Tongue (tissue), 2 donors: ENCODE data around the gene PRSS1. TPM values are rescaled to one million over a fixed set of nuclear protein-coding genes. Genes with fewer than 3 reads are reported as not detected.
"Not testable (repeated sequence)": the region's sequence is repeated elsewhere in the genome, so short reads cannot be mapped to it uniquely, and the experiment has no call there.

Experiments
- DNase-seq: peaks from one replicate; pipeline ENCODE4 v3.0.0-alpha.2; 2015
- total RNA-seq: library from RNA; depleted of rRNA; stranded (reverse); fragments of >200 nt; gene quantifications from one replicate; pipeline ENCODE4 v1.2.3, GENCODE V29; 2014

PRSS1 gene
- not detected for total RNA-seq

DNA sequence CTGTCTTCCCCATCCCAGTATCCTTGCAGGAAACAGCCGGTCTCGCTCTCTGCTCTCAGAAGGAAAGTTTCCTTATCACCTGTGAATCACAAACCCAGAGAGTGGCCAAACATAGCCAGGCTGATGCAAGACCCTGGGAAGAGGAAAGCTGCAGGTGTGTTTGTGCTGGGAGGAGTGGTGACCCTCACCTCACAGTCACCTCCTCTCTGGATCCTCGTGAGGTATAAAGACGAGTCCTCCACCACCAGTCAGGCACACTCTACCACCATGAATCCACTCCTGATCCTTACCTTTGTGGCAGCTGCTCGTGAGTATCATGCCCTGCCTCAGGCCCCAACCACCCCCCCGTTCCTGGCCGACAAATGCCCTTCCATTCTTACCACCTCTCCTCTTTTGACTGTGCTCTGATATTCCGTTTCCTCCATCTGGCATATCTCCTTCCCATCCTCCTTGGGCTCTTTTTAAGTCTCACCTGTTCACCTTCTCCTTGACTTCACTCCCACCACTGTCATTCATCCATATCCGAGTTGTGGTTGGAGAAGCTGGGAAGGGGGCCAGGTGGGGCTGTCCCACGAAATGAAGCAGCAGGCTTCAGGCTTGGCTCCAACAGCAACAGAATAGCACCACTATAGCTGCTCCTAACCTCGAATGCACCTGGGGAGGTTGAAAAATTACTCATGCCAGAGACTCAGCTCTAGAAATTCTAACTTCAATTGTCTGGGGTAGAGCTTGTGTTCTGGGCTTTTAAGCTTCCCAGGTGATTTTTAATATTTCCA lies at the start of gene PRSS1:
Gene PRSS1, plus strand, starts transcription at position 255 of the 776 bp plus-strand sequence. Its CDS starts 13 bp downstream, at position 268.
- DNase-seq, result peak; percentile 31

DNA sequence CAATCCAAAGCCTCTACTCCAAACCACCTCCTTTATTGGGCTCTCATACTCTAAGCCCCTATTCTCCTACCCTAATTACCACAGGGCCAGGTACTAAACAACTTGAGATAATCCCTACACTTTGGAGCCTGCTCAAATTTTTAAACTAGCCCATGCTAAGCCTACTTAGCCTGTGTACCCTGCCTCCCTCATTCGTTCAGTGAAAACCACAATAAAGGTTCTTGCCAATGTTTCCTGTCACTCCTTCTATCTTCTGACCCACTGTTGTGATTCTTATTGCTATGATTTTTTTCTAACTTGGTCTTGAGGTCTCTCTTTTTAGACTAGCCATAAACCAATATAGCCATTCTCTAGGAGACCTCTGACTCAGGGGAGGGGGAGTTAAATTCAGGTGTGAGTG lies 48.3 kb upstream of the PRSS1 start:
- not testable (repeated sequence) for DNase-seq

DNA sequence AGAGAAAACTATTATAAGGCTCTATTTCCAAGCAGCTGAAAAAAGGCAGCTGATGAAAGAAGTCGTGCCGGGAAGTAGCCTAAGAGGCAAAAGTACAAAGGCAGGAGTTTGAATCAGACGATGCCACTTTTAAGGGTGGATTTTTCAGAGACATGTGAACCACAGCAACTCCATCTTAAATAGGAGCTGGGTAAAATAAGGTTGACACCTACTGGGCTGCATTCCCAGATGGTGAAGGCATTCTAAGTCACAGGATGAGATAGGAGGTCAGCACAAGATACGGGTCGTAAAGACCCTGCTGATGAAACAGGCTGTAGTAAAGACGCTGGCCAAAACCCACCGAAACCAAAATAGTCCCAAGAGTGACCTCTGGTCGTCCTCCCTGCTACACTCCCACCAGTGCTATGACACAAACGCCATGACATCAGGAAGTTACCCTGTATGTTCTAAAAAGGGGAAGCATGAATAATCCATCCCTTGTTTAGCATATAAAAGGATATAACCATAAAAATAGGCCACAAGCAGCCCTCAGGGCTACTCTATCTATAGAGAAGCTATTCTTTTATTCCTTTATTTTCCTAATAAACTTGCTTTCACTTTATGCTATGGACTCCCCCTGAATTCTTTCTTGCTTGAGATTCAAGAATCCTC lies 45.5 kb upstream of the PRSS1 start:
- DNase-seq, result no peak

DNA sequence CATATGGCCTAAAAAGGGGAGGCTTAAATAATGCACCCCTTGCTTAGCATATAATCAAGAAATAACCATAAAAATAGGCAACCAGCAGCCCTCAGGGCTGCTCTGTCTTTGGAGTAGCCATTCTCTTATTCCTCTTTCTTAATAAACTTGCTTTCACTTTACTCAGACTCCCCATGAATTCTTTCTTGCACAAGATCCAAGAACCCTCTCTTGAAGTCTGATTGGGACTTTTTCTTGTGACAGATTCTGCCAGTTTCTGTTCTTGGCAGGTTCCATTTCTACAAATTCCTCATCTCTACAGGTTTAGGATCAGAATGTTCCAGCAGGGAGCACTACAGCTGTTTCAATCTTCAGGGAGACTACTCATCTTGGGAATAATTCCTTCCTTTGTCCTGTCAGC lies 40.5 kb upstream of the PRSS1 start:
- not testable (repeated sequence) for DNase-seq

DNA sequence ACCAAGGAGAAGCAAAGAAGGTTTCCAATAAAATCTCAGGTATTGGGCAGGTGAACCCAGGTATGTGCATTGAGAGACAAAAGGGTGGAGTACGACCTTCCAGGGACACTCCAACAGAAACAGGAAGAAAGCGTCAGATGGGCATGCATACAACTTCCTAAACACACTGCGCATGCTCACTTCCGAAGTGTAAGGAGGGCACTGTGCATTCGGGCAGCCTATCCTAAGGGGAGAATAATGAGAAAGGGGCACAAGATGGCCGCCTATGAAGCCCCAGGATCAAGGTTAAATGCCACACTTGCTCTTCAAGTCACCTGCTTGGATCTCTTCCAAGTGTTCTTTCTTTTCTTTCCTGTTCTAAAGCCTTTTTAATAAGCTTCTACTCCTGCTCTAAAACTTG lies 39.4 kb upstream of the PRSS1 start:
- no peak for DNase-seq

DNA sequence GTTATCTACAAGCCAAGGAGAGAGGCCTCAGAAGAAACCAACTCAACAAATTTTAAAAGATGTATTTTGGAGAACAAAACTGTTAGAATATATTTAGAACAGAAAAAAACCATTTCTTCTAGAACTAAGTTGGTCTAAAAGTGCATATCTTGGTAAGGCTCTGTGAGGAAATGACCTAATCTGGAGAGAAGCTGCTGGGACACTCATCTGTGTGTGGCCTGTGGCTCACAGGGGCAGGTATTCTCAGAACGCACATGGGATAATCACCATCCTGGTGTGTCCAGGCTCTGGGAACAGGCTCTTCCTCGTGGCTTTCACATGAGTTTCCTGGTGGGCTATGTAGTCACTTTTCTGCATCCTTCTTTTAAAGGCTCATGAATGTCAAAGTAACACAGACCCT lies 38.1 kb upstream of the PRSS1 start:
- DNase-seq, result no peak

DNA sequence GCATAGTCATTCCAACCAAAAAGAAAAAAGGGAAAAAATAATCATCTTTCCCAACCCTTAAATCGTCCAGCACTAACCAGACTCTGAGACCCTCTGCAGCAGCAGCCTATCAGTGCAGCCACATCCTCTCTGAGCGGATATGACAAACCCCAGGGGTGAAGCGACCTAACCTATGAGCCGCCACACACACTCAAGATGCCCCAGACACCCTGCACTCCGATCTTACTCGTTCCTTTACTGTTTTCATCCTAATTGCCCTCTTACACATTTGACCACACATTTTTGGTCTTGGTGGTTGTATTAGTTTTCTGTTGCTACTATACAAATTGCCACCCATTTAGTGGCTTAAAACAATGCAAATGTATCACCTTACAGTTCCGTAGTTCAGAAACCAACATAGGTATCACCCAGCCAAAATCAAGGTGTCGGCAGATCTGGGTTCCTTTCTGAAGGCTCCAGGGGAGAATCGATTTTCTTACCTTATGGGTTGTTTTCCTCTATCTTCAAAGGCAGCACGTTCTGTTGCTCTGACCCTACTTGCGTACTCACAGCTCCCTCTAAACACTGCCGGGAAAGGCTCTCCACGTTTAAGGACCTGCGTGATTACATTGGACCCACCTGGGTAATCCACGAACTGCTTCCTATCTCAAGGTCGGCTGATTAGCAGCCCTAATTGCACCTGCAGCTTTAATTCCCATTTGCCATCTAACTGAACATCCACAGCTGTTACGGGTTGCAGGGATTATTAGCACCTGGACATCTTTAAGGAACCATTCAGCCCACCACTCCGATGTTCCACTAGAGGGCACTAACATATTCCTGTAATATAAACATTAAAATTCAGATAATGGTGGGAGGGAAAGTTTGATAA lies 37.3 kb upstream of the PRSS1 start:
- peak; percentile 10 for DNase-seq

DNA sequence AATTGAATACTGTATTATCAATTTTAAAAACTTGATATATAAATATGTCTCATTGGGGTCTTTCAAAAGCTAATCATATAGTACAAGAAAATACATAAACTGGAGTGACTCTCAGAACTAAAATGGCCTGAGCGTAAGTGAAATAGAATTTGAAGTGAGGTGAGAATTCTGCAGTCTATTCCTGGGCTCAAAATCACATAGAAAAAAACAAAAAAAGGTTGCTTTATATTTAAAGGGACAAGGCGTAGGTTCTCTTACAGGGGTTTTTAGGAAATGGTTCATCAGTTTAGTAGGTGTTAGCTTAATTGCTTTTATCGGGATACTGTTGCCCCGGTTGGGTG lies 36.7 kb upstream of the PRSS1 start:
- DNase-seq, result no peak

DNA sequence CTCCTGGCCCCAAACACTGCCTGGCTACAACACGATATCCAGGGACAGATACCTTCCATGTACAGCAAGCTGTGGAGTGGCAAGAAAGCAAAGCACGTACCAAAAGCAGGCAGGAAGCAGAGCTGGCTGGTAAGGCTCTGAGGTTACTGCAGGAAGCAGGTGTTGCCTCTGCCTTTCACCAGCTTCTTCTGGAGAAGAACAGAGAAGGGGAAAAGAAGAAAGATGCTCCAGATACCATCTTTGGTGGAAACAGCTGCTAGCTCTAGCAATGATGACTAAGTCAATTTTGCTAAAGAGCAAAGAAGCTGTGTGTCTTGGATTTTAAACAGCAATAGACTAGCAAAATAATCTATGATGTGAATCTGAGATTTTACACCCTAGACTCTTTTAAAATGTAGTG lies 34.9 kb upstream of the PRSS1 start:
- DNase-seq, result no peak

DNA sequence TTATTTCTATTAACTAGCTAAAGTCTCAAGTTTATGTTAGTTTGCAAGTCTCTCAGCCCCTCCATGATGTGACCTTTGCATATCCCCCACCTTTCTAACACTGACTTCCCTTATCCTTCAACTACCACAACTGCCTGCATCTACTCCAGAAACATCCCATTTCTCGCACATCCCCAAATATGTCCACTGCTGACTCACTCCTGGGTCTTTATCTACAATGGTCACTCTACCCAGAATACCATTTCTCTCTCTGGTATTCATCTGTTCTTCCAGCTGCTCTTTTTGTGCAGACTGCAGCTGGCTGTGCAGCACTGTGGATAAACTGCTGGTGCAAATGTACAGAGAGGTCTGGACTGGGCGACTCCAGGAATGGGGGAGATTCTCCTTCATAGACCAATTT lies 32.7 kb upstream of the PRSS1 start:
- DNase-seq, result no peak

DNA sequence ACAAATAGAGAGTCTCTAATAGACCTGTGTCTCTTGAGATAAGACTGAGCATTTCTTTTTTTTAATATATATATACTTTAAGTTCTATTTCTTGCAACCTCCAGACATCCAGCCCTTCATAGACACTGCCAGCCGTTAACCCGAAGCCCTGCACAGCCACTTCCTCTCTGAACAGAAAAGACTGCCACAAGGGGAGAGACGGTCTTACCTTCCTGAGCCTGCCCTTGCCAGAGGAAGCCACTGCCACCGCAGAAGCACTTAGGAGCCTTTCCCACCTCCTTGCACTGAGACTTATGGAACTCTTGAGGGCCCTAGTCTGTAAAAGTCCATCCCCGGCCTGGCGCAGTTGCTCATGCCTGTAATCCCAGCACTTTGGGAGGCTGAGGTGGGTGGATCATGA lies 31.8 kb upstream of the PRSS1 start:
- no peak for DNase-seq

DNA sequence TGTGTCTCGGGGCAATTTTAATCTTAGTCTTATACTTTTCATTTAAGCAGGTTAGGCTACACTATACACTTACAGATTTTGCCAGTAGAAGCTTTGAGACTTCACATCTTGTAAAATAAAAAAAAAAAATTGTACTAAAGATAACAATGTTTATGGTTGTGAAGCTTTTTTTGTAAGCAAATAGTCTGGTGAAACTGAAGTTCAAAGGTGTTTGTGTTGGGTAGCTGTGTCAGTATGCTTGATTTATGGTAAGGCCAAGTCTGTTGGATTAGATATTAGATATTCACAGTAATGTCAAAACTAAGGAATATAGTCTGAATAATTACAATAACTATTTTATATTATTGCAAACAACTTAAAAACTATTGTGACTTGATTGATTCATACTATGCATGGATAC lies 31.0 kb upstream of the PRSS1 start:
- no peak for DNase-seq

DNA sequence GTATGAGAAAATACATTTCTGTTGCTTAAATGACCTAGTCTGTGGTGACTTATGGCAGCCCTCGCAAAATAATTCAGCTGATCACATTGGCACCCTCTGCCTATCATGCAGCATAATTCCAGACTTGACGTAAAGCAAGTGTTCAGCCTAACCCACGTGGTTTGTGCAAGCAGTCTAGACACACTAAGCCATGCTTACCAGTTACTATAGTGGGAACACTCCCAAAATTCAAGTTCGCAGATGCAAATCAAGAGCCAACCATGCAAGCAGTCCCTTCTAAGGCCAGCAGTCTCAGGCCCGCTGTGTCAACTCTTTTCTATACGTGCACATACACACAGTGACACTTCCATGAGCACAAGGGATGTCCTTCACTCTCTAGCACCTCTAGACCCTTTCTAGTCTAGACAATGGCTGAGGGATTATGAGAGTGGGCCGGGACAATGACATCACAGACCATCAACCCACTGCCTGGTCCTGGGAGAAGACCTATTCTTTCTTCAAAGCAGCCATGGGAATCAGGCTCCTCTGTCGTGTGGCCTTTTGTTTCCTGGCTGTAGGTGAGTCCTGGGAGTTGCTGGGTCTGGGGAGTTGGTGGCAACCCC lies 29.0 kb upstream of the PRSS1 start:
- no peak for DNase-seq

DNA sequence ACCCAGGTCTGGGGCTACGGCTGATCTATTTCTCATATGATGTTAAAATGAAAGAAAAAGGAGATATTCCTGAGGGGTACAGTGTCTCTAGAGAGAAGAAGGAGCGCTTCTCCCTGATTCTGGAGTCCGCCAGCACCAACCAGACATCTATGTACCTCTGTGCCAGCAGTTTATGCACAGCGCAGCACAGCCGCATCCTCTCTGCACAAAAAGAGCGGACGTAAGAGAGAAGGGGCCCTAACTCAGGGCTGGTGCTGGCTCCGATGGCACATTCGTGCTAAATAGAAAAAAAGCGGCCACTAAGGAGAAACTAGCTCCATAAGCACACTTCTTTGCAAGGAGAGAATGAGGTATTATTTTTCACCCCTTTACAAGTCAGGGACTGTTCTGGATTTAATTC lies 28.3 kb upstream of the PRSS1 start:
- no peak for DNase-seq

DNA sequence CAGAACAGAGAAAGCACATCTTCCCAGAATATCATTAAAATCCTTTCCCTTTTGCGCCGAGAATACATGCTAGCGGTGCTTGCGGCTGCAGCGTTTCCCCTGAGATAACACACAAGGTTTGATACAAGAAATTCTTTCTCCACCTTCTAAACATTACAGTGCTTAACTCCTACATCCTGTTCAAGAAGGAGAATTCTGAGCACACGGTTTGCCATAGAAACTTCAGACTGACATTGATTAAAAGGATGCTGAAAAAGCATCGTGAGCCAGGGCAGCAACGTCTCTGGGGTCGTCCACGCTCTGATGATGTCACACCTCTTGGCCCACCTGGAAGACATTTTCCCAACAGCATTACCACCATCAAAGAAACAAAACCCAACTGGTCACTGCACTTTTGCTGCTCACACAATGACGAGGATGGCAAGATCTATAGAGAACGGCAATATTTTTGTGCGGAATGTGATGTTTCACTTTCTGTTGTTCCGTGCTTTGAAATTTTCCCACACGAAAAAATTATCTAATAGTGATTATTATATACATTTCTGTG lies 27.0 kb upstream of the PRSS1 start:
- no peak for DNase-seq

DNA sequence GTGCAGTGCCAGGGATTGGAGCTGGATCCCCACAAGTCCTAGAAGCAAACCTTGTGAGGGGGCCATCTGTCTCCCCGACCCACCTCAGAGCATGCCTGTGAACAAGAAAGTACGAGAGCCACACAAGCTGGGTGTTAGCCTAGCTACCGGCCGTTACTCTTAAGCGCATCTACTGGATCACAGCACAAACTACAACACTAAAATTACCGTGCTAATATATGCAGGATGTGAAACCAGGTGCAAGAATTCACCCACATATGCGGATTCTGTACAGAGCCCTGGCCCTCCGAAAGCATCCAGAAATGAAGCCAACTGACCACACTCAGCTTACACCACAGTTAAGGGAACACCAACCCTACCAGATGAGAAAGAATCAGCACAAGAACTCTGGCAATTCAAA lies 16.0 kb upstream of the PRSS1 start:
- no peak for DNase-seq

DNA sequence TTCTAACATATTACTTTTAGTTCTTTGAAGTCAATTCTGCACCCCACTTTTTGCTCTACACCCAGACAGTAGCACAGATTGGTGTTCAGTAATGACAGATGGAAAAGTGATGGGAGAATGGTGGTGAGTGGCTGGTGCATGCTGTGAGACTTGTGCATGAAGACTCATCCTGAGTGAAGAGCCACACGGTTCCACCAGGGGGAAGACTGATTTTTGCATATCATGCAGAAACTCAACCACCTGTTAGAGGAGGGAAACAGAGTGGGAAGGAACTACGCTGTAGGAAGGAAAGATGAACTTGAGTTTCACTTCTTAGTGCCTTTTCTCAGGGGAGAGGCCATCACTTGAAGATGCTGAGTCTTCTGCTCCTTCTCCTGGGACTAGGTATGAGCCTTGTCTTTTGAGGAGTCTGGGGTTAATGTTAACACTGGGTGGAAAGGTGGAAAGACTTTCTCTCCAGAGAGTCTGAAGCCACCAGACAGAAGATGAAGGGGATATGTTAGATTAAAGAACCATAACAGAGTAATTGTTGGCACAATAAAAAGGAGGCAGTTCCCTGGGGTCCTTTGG lies 9.3 kb upstream of the PRSS1 start:
- DNase-seq, result no peak

DNA sequence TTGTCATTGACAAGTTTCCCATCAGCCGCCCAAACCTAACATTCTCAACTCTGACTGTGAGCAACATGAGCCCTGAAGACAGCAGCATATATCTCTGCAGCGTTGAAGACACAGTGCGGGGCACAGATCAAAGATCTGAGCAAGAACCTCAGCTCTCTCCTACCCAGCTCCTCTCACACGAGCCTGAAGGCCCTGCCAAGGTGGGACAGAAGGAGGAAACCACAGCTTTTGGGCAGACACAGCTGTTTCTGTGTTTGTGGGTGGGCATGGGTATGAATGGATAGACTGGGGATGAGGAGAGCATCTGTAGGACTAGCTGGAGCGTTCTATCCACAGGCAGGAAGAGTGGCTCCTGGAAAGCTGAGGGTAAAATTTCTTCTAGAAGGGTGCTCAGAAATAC lies 8.5 kb upstream of the PRSS1 start:
- no peak for DNase-seq

DNA sequence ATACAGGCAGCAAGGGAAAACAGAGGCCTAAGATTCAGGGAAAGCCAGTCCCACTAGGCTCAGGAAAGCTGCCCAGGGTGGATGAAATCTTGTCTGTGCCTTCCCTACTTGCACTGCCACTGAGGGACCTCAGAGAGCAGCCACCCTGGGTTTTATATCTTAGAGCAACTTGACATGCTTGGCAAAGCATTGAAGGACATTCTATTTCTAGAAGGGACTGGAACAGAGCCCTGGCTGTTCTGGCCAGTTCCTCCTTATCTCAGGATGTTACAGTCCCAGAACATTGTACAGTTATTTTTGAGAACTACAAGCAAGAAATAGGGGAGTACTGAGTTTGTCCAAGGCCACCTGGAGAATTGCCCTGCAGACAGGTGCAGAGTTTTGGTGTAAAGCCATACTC lies 7.3 kb upstream of the PRSS1 start:
- not testable (repeated sequence) for DNase-seq

DNA sequence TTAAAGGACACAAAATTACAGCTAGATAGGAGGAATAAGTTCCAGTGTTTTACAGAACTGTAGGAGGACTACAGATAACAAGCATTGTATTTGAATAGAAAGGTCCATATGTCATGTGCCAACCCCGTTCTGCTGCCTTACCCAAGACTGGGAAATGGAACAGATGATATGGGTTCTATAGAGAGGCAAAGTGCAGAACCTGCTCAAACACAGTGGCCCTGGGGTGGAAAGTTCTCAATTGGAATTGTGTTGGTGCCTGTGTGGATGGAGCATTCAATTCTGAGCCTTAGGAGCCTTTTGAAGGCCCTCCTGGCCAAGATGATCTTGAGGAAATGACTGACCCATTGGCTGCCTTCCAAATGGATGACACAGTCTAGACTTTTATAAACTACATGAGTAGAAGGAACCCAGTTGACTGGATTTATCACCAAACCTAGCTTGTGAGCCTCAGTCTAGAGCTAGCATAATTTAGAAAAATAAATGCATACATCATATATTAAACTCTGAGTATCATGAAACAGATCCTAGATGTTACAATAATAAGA lies 4.1 kb upstream of the PRSS1 start:
- DNase-seq, result no peak

DNA sequence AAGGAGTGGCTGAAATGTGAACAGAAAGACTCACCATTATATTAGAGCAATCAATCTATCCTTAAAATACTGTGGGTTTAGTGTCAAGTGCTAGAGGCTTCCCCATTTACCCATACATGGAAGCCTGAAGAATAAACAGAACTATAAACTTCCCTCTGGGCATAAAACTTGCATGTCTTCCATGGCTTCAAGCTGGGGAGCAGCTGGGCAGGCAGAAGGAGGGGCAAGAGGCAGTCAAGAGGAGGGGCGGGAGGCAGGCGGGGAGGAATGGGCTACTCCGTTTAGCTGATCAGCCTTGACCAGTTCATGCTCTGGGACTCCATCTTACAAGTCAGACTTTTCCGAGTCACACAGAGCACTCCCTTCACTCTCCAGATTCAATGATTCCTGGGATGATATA lies 3.5 kb upstream of the PRSS1 start:
- no peak for DNase-seq

DNA sequence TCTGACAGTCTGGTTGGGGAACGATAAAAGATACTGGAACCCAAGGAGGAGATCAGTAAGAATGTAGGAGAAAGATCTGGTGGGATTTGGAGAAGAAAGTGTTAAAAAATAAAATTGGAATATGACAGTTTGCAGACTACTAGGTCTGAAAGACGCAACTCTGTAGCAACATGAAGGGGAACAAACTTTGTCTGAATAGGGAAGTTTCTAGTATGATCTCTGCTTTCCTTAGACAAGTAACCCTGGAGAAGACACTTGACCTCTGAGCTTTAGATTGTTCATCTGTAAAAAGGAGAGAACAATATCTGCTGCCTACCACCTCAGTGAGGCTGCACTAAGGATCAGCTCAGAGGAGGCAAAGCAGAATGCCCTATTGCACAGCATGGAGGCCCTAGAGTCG lies 3.0 kb upstream of the PRSS1 start:
- no peak for DNase-seq
